Measurements from ENCODE around the gene HSD3B2. TPM values are rescaled to one million over a fixed set of nuclear protein-coding genes. Genes with fewer than 3 reads are reported as not detected.

HSD3B2 gene
- total RNA-seq, 1 experiment from 2014 or later = 0.12 TPM

GRCh38 chr1:119462964-119463363, 48.0 kb downstream of the HSD3B2 start:
- peak; percentile 9 for DNase-seq (ENCODE audit: low read depth)

GRCh38 chr1:119463569-119463968, 48.6 kb downstream of the HSD3B2 start:
- DNase-seq (ENCODE audit: low read depth) = no peak

GRCh38 chr1:119466445-119466844, 51.5 kb downstream of the HSD3B2 start:
- no peak for DNase-seq (ENCODE audit: low read depth)

GRCh38 chr1:119467219-119467618, 52.3 kb downstream of the HSD3B2 start:
- DNase-seq (ENCODE audit: low read depth) = no peak

- DNase-seq (ENCODE audit: low read depth) = no peak
Measured at GRCh38 chr1:119467857-119468668, 53.1 kb downstream of the HSD3B2 start.

- DNase-seq (ENCODE audit: low read depth) = no peak
Measured at GRCh38 chr1:119469741-119470140, 54.8 kb downstream of the HSD3B2 start.

- no peak for DNase-seq (ENCODE audit: low read depth)
Measured at GRCh38 chr1:119470377-119470776, 55.4 kb downstream of the HSD3B2 start.

GRCh38 chr1:119470958-119471357, 56.0 kb downstream of the HSD3B2 start:
- no peak for DNase-seq (ENCODE audit: low read depth)

- DNase-seq (ENCODE audit: low read depth) = no peak
Measured at GRCh38 chr1:119471566-119471965, 56.6 kb downstream of the HSD3B2 start.

GRCh38 chr1:119472080-119472818, 57.3 kb downstream of the HSD3B2 start:
- no peak for DNase-seq (ENCODE audit: low read depth)

Other genes starting within 250 kb of the HSD3B2 start
- not detected in 2 replicates for gene HAO2, start 46.4 kb upstream of the HSD3B2 start, total RNA-seq (2014; rRNA removed; shearing (Covaris generic))
- gene HSD3B1, start 92.1 kb downstream of the HSD3B2 start, total RNA-seq (2014; rRNA removed; shearing (Covaris generic)) = not detected in 2 replicates
- gene ZNF697, start 233.1 kb downstream of the HSD3B2 start, total RNA-seq (2014; rRNA removed; shearing (Covaris generic)) = 6.6 and 6.7 TPM in 2 replicates

All from RPMI7951 (cell line).